ENCODE data around the gene DNAI1.

The DNAI1 gene

GRCh38 chr9:34440017-34440416 lies 18.6 kb upstream of the DNAI1 start:
- TF ChIP-seq CTCF (IDR thresholded peaks at IDR 0.05; ENCODE audit: low read depth, low read length), result no peak
- no peak overlapping the region for H3K4me3 ChIP-seq (ENCODE audit: low read depth, low read length)
- in situ Hi-C loops (cut with HindIII; ENCODE audit: low sequenced_read_pairs), result no loop called here
- no peak for DNase-seq (ENCODE audit: low read depth, low spot score)

- in situ Hi-C loops (cut with HindIII; ENCODE audit: low sequenced_read_pairs), result no loop called here
- DNase-seq (ENCODE audit: low read depth, low spot score), result no peak
- H3K4me3 ChIP-seq (ENCODE audit: low read depth, low read length), result no peak overlapping the region
- TF ChIP-seq CTCF (IDR thresholded peaks at IDR 0.05; ENCODE audit: low read depth, low read length), result no peak
Measured at GRCh38 chr9:34442770-34443169, 15.8 kb upstream of the DNAI1 start.

DNA sequence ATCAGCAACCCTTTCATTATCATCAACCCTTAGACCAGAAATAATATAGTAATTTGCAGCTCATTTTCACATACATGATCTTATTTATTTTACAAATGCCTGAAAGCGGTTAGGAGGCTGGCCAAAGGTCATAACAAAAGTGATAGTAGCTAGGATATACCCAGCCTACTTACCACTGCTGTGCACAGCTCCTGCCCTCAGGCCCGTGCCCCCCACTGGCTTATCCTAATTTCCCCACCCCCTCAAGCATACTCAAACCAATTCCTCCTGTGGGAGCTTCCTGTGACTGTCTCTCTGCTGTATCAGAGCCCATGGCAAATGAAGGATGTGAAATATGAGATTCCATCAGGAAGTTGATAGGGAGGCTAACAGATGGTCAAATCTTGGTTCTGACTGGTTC lies 15.1 kb upstream of the DNAI1 start:
- DNase-seq (ENCODE audit: low read depth, low spot score), result no peak
- TF ChIP-seq CTCF (IDR thresholded peaks at IDR 0.05; ENCODE audit: low read depth, low read length), result no peak
- in situ Hi-C loops (cut with HindIII; ENCODE audit: low sequenced_read_pairs), result no loop called here
- no peak overlapping the region for H3K4me3 ChIP-seq (ENCODE audit: low read depth, low read length)

DNA sequence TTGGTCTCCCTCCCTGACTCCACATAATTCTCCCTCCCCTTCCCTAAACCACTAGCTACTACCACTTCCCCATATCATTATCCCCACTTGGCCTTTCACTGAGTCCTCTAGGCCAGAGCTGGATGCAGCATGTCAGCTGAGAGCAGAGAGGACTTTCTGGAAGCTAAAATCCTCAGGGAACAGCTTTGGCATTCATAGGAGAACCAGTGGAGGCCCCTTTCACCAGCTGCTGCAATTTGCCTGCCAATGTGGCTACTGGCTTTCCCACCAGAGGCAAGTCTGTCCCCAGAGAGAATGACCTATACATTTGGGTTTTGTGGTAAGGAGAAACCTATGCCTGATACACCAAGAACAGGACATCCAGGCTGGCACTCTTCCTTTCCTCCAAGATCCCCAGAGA lies 14.6 kb upstream of the DNAI1 start:
- in situ Hi-C loops (cut with HindIII; ENCODE audit: low sequenced_read_pairs), result no loop called here
- DNase-seq (ENCODE audit: low read depth, low spot score), result no peak
- TF ChIP-seq CTCF (IDR thresholded peaks at IDR 0.05; ENCODE audit: low read depth, low read length), result no peak
- H3K4me3 ChIP-seq (ENCODE audit: low read depth, low read length), result no peak overlapping the region

DNA sequence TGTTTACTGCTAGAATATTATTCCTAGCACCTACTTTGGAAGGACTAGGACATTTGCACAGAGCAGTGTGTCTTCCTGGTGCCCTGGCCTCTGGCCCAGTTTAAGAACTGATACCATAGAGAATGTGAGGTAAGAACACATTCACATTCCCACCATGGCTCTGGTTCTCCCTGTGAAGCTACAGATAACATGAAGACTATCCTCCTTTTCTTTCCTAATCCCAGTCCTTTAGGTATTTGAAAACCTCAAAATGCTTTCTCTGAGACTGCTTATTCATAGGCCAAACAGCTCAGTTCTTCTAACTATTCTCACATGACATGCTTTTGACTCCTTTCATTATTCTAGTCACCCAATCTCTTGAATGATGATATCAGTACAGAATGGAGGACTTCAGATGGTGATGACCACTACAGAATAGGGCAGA lies 12.1 kb upstream of the DNAI1 start:
- DNase-seq (ENCODE audit: low read depth, low spot score), result no peak
- TF ChIP-seq CTCF (IDR thresholded peaks at IDR 0.05; ENCODE audit: low read depth, low read length), result no peak
- H3K4me3 ChIP-seq (ENCODE audit: low read depth, low read length), result no peak overlapping the region
- in situ Hi-C loops (cut with HindIII; ENCODE audit: low sequenced_read_pairs), result no loop called here

GRCh38 chr9:34446951-34447350 lies 11.7 kb upstream of the DNAI1 start:
- in situ Hi-C loops (cut with HindIII; ENCODE audit: low sequenced_read_pairs), result no loop called here
- no peak for TF ChIP-seq CTCF (IDR thresholded peaks at IDR 0.05; ENCODE audit: low read depth, low read length)
- no peak overlapping the region for H3K4me3 ChIP-seq (ENCODE audit: low read depth, low read length)
- DNase-seq (ENCODE audit: low read depth, low spot score), result no peak

- TF ChIP-seq CTCF (IDR thresholded peaks at IDR 0.05; ENCODE audit: low read depth, low read length), result no peak
- DNase-seq (ENCODE audit: low read depth, low spot score), result no peak
- H3K4me3 ChIP-seq (ENCODE audit: low read depth, low read length), result no peak overlapping the region
- in situ Hi-C loops (cut with HindIII; ENCODE audit: low sequenced_read_pairs), result no loop called here
Measured at GRCh38 chr9:34450644-34451043, 8.0 kb upstream of the DNAI1 start.
